HepG2 (cell line): ENCODE results near the gene TRAF3. TPM values are rescaled to one million over a fixed set of nuclear protein-coding genes. Genes with fewer than 3 reads are reported as not detected.
A peak's percentile ranks its signal among the peaks of the same experiment; 100 is the strongest.

Experiments used
- CCDC6 ChIP-seq: sonication (generic); formaldehyde crosslinking; IDR thresholded peaks from 2 replicates; pipeline ENCODE4 v1.8.1; 2022; ENCODE audit warnings: mild to moderate bottlenecking, missing genetic modification reagents, moderate library complexity
- HNRNPH1 ChIP-seq: fragments of 200-400 bp; formaldehyde crosslinking; optimal IDR thresholded peaks from 2 replicates; pipeline ENCODE3; 2017; ENCODE audit warnings: mild to moderate bottlenecking, low read depth, low read length
- IRX3 ChIP-seq: sonication (generic); formaldehyde crosslinking; IDR thresholded peaks from 2 replicates; pipeline ENCODE4 v1.8.1; 2023; ENCODE audit warnings: mild to moderate bottlenecking, low read depth, missing genetic modification reagents, borderline replicate concordance
- KLF13 ChIP-seq: sonication (generic); formaldehyde crosslinking; IDR thresholded peaks from 2 replicates; pipeline ENCODE4 v1.4.0; 2020; ENCODE audit warnings: mild to moderate bottlenecking, missing genetic modification reagents
- KMT2A ChIP-seq: sonication (generic); formaldehyde crosslinking; IDR thresholded peaks from 2 replicates; pipeline ENCODE4 v1.4.0; 2020; ENCODE audit warnings: missing genetic modification reagents
- MAF1 ChIP-seq: sonication (generic); formaldehyde crosslinking; IDR thresholded peaks from 2 replicates; pipeline ENCODE4 v1.5.0; 2020; ENCODE audit warnings: missing genetic modification reagents, borderline replicate concordance
- MTA3 ChIP-seq: sonication (generic); formaldehyde crosslinking; IDR thresholded peaks from 2 replicates; pipeline ENCODE4 v1.4.0; 2020; ENCODE audit warnings: missing genetic modification reagents
- NCOR1 ChIP-seq: fragments of 200-600 bp; sonication (generic); IDR thresholded peaks from 2 replicates; pipeline ENCODE4 v1.7.0; 2017; ENCODE audit warnings: antibody characterized with exemption, low read length, borderline replicate concordance
- REXO4 ChIP-seq: sonication (generic); formaldehyde crosslinking; IDR thresholded peaks from 2 replicates; pipeline ENCODE4 v1.8.0; 2022; ENCODE audit warnings: missing genetic modification reagents, mild to moderate bottlenecking, borderline replicate concordance
- SALL2 ChIP-seq: sonication (generic); formaldehyde crosslinking; IDR thresholded peaks from 2 replicates; pipeline ENCODE4 v1.8.1; 2023; ENCODE audit warnings: mild to moderate bottlenecking, missing genetic modification reagents, inconsistent platforms
- SRY ChIP-seq: sonication (generic); formaldehyde crosslinking; IDR thresholded peaks from 2 replicates; pipeline ENCODE4 v1.8.0; 2022; ENCODE audit warnings: mild to moderate bottlenecking, missing genetic modification reagents
- TBX3 ChIP-seq: fragments of 450-650 bp; IDR thresholded peaks from 2 replicates; pipeline ENCODE4 v1.6.1; 2017; ENCODE audit warnings: antibody characterized with exemption, mild to moderate bottlenecking, inconsistent platforms, borderline replicate concordance
- ZBED4 ChIP-seq: sonication (generic); formaldehyde crosslinking; IDR thresholded peaks from 2 replicates; pipeline ENCODE4 v1.4.0; 2020; ENCODE audit warnings: missing genetic modification reagents, borderline replicate concordance
- ZC3H13 ChIP-seq: sonication (generic); formaldehyde crosslinking; IDR thresholded peaks from 2 replicates; pipeline ENCODE4 v1.8.1; 2023; ENCODE audit warnings: mild to moderate bottlenecking, missing genetic modification reagents, moderate library complexity
- ZNF564 ChIP-seq: sonication (generic); formaldehyde crosslinking; IDR thresholded peaks from 2 replicates; pipeline ENCODE4 v1.8.1; 2023; ENCODE audit warnings: mild to moderate bottlenecking, missing genetic modification reagents
- ZNF737 ChIP-seq: sonication (generic); formaldehyde crosslinking; IDR thresholded peaks from 2 replicates; pipeline ENCODE4 v1.5.0; 2020; ENCODE audit warnings: missing genetic modification reagents, mild to moderate bottlenecking, borderline replicate concordance
- polyA plus RNA-seq, 8 experiments: library from polyadenylated mRNA; depleted of rRNA in 3 of 8; stranded (reverse) in 7 of 8; unstranded in 1 of 8; fragments of >200 nt; fragmentation: Illumina TruSeq in 4 of 8; extraction: Trizol in 4 of 8; gene quantifications; 2 replicates each; pipeline versions ENCODE4 v1.2.1 to v1.2.3, GENCODE V29; 2011 to 2016; ENCODE audit warnings: low read depth in 4 of 8, missing spikeins in 1 of 8, mixed read lengths in 1 of 8; ENCODE audit not compliant: insufficient read depth in 1 of 8
- total RNA-seq, 5 experiments: library from RNA; depleted of rRNA; stranded (reverse); fragments of >200 nt; fragmentation: Illumina TruSeq; extraction: Trizol; gene quantifications; 2 replicates each; pipeline ENCODE4 v1.2.3, GENCODE V29; 2016; ENCODE audit warnings: low read depth in 1 of 5
- TF ChIP-seq, protein P1 (sequence below): sonication (generic); formaldehyde crosslinking; IDR thresholded peaks from 2 replicates; pipeline ENCODE4 v1.4.0; 2020; ENCODE audit warnings: mild to moderate bottlenecking, low read depth, missing genetic modification reagents
- TF ChIP-seq, protein P2 (sequence below): sonication (generic); formaldehyde crosslinking; IDR thresholded peaks from 2 replicates; pipeline ENCODE4 v1.8.0; 2022; ENCODE audit warnings: mild to moderate bottlenecking, missing genetic modification reagents, borderline replicate concordance
- TF ChIP-seq, protein P3 (sequence below): IDR thresholded peaks from 2 replicates; pipeline ENCODE4 v1.6.1; 2016; ENCODE audit warnings: missing compliant biosample characterization, missing genetic modification reagents, borderline replicate concordance
- TF ChIP-seq, protein P4 (sequence below): sonication (generic); formaldehyde crosslinking; IDR thresholded peaks from 2 replicates; pipeline ENCODE4 v1.5.1; 2020; ENCODE audit warnings: missing genetic modification reagents, mild to moderate bottlenecking, borderline replicate concordance

The TRAF3 gene
- total and polyA plus RNA-seq, 2 of the 13 experiments (the other 11 are each of a cell fraction or from before 2014, with no cell fraction given) = 6.9 to 12.2 TPM

GRCh38 chr14:102873546-102874061, 96.4 kb downstream of the TRAF3 start (continued):
- TF ChIP-seq, protein P1, sequence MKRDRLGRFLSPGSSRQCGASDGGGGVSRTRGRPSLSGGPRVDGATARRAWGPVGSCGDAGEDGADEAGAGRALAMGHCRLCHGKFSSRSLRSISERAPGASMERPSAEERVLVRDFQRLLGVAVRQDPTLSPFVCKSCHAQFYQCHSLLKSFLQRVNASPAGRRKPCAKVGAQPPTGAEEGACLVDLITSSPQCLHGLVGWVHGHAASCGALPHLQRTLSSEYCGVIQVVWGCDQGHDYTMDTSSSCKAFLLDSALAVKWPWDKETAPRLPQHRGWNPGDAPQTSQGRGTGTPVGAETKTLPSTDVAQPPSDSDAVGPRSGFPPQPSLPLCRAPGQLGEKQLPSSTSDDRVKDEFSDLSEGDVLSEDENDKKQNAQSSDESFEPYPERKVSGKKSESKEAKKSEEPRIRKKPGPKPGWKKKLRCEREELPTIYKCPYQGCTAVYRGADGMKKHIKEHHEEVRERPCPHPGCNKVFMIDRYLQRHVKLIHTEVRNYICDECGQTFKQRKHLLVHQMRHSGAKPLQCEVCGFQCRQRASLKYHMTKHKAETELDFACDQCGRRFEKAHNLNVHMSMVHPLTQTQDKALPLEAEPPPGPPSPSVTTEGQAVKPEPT = no peak
- TF ChIP-seq KLF13 (no peak), MTA3 (no peak), NCOR1 (peak; percentile 94), REXO4 (CRISPR knock-in tag) (no peak), ZNF564 (no peak), CCDC6 (CRISPR knock-in tag) (no peak), ZC3H13 (CRISPR knock-in tag) (no peak), SALL2 (CRISPR knock-in tag) (0 out of 2 replicates have a peak, but pooled peaks have one; percentile 56), MAF1 (no peak), ZBED4 (CRISPR knock-in tag) (peak; percentile 93; the same call in 1 of the 2 replicates), ZNF737 (CRISPR knock-in tag) (no peak), KMT2A (CRISPR knock-in tag) (no peak), HNRNPH1 (no peak), SRY (CRISPR knock-in tag) (no peak), TBX3 (peak; percentile 55; the same call in 1 of the 2 replicates), IRX3 (CRISPR knock-in tag) (no peak)
- TF ChIP-seq, protein P2, sequence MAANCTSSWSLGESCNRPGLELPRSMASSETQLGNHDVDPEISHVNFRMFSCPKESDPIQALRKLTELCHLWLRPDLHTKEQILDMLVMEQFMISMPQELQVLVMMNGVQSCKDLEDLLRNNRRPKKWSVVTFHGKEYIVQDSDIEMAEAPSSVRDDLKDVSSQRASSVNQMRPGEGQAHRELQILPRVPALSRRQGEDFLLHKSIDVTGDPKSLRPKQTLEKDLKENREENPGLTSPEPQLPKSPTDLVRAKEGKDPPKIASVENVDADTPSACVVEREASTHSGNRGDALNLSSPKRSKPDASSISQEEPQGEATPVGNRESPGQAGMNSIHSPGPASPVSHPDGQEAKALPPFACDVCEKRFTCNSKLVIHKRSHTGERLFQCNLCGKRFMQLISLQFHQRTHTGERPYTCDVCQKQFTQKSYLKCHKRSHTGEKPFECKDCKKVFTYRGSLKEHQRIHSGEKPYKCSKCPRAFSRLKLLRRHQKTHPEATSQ (CRISPR knock-in tag) = 0 out of 2 replicates have a peak, but pooled peaks have one; percentile 18
- TF ChIP-seq, protein P3, sequence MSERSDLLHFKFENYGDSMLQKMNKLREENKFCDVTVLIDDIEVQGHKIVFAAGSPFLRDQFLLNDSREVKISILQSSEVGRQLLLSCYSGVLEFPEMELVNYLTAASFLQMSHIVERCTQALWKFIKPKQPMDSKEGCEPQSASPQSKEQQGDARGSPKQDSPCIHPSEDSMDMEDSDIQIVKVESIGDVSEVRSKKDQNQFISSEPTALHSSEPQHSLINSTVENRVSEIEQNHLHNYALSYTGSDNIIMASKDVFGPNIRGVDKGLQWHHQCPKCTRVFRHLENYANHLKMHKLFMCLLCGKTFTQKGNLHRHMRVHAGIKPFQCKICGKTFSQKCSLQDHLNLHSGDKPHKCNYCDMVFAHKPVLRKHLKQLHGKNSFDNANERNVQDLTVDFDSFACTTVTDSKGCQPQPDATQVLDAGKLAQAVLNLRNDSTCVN (CRISPR knock-in tag) = no peak
- TF ChIP-seq, protein P4, sequence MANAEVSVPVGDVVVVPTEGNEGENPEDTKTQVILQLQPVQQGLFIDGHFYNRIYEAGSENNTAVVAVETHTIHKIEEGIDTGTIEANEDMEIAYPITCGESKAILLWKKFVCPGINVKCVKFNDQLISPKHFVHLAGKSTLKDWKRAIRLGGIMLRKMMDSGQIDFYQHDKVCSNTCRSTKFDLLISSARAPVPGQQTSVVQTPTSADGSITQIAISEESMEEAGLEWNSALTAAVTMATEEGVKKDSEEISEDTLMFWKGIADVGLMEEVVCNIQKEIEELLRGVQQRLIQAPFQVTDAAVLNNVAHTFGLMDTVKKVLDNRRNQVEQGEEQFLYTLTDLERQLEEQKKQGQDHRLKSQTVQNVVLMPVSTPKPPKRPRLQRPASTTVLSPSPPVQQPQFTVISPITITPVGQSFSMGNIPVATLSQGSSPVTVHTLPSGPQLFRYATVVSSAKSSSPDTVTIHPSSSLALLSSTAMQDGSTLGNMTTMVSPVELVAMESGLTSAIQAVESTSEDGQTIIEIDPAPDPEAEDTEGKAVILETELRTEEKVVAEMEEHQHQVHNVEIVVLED (CRISPR knock-in tag) = no peak
